ENCODE measurements around the gene CDK9. TPM values are rescaled to one million over a fixed set of nuclear protein-coding genes. Genes with fewer than 3 reads are reported as not detected.

The CDK9 gene
- total and polyA plus RNA-seq, 2 of the 4 experiments (the other 2 are of a cell fraction): 30.3 to 49.9 TPM

DNA sequence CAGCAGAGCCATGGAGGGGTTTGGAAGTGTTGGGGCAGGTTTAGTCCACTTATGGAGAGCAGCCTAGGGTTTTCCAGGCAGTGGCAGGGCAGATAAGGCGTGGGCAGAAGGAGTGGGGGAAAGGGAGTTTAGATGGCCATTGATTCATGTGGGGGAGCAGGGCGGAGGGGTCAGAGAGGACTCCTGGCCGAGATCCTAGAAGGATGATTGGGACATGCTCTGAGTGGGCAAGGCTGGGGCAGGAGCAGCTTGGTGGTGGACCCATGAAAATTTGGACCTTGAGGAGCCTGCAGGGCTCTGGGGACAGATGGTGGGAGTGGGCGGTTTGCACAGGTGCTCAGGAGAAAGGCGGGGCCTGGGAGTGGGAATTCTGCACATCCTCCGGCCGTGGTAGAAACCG, 32.7 kb upstream of the CDK9 start:
- H2BK15ac ChIP-seq (ENCODE audit: low read depth, low read length): no peak overlapping the region
- H3K27me3 ChIP-seq (ENCODE audit: control insufficient read depth, insufficient read depth, low read length): peaks cover 59% of the 10 kb centered on the region
- no peak overlapping the region for H4K8ac ChIP-seq (ENCODE audit: low read depth in 2 of 2, low read length in 2 of 2)
- no peak overlapping the region for H2AFZ ChIP-seq (replicated peaks; ENCODE audit: low read length, poor library complexity)
- H2BK5ac ChIP-seq (ENCODE audit: low read depth, low read length, poor library complexity, severe bottlenecking): no peak overlapping the region
- H3K14ac ChIP-seq (replicated peaks; ENCODE audit: low read depth, low read length): no peak overlapping the region
- no peak overlapping the region for H3K9ac ChIP-seq (ENCODE audit: low read depth, low read length)
- CTCF ChIA-PET: no interaction called here
- no peaks in the 10 kb centered on the region for H3K79me1 ChIP-seq (ENCODE audit: low read depth in 1 of 2, low read length in 2 of 2)
- no peak overlapping the region for H3K4ac ChIP-seq (ENCODE audit: low read depth, low read length)
- no peak overlapping the region for H3K4me2 ChIP-seq (ENCODE audit: low read depth, low read length)
- BruUV-seq (replicated peaks): no TSS peak
- no peak overlapping the region for H3K23ac ChIP-seq (ENCODE audit: low read depth, low read length)
- H4K20me1 ChIP-seq (ENCODE audit: insufficient read depth, low read length): peaks cover 6% of the 10 kb centered on the region; the same call in 1 of the 2 replicates
- no peak overlapping the region for H4K91ac ChIP-seq (ENCODE audit: insufficient read depth, low read depth, low read length)
- no peak for TF ChIP-seq FOS (IDR thresholded peaks at IDR 0.05; ENCODE audit: low read depth, low read length)
- TF ChIP-seq RAD21 (IDR thresholded peaks at IDR 0.05; ENCODE audit: low read length): no peak
- no peak for TF ChIP-seq CEBPB (IDR thresholded peaks at IDR 0.05; ENCODE audit: low read depth, low read length)
- no peak for TF ChIP-seq MAZ (IDR thresholded peaks at IDR 0.05; ENCODE audit: borderline replicate concordance, low read depth, low read length)
- no peaks in the 10 kb centered on the region for H3K36me3 ChIP-seq (ENCODE audit: control insufficient read depth, insufficient read depth, low read length)
- no peak overlapping the region for H2AK9ac ChIP-seq (replicated peaks; ENCODE audit: low read depth, low read length, poor library complexity)
- H2BK20ac ChIP-seq (ENCODE audit: low read depth, low read length): no peak overlapping the region
- no peak overlapping the region for H2AK5ac ChIP-seq (ENCODE audit: low read depth, low read length)
- H3K56ac ChIP-seq (ENCODE audit: extremely low read depth, insufficient read depth, low read length): no peak overlapping the region
- no peaks in the 10 kb centered on the region for H3K4me1 ChIP-seq (ENCODE audit: control insufficient read depth, insufficient read depth, low read length)
- intact Hi-C loops (cut with micrococcal nuclease) (no loop called here), in situ Hi-C loops (cut with MboI; ENCODE audit: low sequenced_read_pairs) (no loop called here), dilution Hi-C loops (cut with HindIII; ENCODE audit: low sequenced_read_pairs, unreplicated experiment) (no loop called here)
- ATAC-seq (ENCODE audit: low read depth): no peak
- H3K18ac ChIP-seq (ENCODE audit: low read depth, low read length): no peak overlapping the region
- H4K5ac ChIP-seq (ENCODE audit: low read depth, low read length): no peak overlapping the region
- POLR2A ChIA-PET (ENCODE audit: unreplicated experiment): no interaction called here
- 74% methylated on average over 5 of the region's 8 CpGs; no CpG with 5 or more reads in 1 of the 2 experiments for WGBS, 2 experiments (ENCODE audit: extremely low coverage in 2 of 2, insufficient read length in 1 of 2)
- no peak for DNase-seq
- H3K27ac ChIP-seq (ENCODE audit: insufficient read depth, low read length): no peak overlapping the region
- no peak overlapping the region for H2BK120ac ChIP-seq (ENCODE audit: low read depth, low read length)
- peaks cover 3% of the 10 kb centered on the region; the same call in 1 of the 2 replicates for H3K9me1 ChIP-seq (ENCODE audit: insufficient read depth, low read length)
- no peak overlapping the region for H3K4me3 ChIP-seq (ENCODE audit: insufficient read depth, low read depth, low read length)
- H3K9me3 ChIP-seq (ENCODE audit: control insufficient read depth, insufficient read depth, low read length): no peaks in the 10 kb centered on the region
